Subcutaneous adipose tissue (tissue), 4 donors: ENCODE results near the gene IDI1. TPM values are rescaled to one million over a fixed set of nuclear protein-coding genes. Genes with fewer than 3 reads are reported as not detected.

Experiments
- total RNA-seq, 4 donors: library from RNA; depleted of rRNA; stranded (reverse); fragments of >200 nt; gene quantifications; one replicate each; pipeline ENCODE4 v1.1.0, GENCODE V29; 2016
- TF ChIP-seq, protein P1 (sequence below): fragments of 450-650 bp; IDR thresholded peaks from one replicate; pipeline ENCODE4 v1.5.1; 2016; ENCODE audit warnings: low read depth, mild to moderate bottlenecking, control low read depth, antibody characterized with exemption, moderate library complexity

The IDI1 gene
- total RNA-seq, 4 donors from 2014 or later: 42.7 to 74.5 (median 55.2) TPM

DNA sequence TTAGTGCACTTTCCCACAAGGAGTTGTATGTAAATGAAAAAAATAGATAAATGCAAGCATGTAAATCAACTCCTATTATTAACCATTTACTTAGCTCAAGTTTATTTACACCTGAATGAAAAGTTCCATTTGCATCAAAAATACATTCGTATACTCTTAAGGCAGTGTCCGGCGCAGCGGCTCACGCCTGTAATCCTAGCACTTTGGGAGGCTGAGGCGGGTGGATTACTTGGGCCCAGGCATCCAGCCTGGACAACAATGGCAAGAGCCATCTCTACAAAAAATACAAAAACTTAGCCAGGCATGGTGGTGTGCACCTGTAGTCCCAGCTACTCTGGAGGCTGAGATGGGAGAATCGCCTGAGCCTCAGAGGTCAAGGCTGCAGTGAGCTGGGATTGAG is 19.1 kb downstream of the IDI1 start:
- TF ChIP-seq, protein P1, sequence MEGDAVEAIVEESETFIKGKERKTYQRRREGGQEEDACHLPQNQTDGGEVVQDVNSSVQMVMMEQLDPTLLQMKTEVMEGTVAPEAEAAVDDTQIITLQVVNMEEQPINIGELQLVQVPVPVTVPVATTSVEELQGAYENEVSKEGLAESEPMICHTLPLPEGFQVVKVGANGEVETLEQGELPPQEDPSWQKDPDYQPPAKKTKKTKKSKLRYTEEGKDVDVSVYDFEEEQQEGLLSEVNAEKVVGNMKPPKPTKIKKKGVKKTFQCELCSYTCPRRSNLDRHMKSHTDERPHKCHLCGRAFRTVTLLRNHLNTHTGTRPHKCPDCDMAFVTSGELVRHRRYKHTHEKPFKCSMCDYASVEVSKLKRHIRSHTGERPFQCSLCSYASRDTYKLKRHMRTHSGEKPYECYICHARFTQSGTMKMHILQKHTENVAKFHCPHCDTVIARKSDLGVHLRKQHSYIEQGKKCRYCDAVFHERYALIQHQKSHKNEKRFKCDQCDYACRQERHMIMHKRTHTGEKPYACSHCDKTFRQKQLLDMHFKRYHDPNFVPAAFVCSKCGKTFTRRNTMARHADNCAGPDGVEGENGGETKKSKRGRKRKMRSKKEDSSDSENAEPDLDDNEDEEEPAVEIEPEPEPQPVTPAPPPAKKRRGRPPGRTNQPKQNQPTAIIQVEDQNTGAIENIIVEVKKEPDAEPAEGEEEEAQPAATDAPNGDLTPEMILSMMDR: no peak

DNA sequence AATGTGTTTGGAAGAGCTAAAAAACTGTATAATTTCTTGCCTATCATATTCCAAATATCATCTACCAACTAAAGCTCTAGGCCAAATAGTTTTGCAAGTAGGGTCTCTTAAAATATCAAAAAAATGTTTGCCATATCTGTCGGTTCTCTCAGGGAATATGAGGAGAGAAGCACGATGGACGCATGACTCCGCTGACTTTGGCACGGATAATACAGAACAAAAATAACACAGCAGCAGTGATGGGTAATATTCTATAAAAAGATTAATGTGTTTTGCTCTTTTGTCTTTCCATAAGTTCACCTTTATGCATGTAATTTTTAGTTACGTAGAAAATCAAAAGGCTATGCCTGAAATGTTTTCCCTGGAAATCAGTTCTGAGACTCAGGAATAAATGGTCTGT is 22.3 kb downstream of the IDI1 start:
- TF ChIP-seq, protein P1: no peak

DNA sequence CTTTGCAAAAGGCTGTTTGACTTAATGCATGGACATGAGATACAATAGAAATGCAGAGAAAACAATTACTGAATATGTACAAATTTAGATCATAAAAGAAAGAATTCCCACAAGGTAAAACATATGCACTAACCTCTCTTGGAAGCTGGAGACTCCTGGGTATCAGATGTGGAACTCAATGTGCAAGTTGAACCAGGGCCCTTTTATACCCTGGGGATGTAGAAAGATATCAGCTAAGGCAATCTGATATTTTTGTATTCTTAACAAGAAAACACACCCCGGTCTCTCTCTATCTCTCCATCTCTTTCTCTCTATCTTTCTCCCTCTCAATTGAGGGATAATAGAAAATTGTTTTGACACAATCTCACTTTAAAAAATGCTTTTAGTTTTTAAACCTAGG is 23.2 kb downstream of the IDI1 start, which contains the start of gene IDI2:
TSS of gene IDI2 (minus strand) at position 177 of the 400 bp plus-strand sequence. CDS start 1,136 bp downstream, outside the sequence.
- TF ChIP-seq, protein P1: no peak

DNA sequence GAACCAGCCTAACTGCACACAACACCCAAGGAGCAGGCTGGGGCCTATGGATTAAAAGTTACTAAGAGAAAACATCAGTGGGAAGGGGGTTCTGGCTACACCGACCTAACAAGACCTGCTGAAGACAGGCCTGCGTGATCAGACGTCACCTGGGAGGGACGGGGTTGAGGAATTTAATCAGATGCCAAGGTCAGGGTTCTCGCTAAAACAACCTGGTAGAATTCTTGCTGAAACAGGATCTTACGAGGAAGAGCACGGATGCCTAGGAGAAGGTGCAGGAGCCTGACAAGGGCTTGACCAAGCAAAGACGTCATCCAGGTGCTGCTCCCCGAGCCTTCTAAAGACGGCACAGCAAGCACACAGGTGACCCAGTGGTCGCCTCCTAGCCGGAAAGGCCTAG is 24.8 kb downstream of the IDI1 start:
- TF ChIP-seq, protein P1: no peak

DNA sequence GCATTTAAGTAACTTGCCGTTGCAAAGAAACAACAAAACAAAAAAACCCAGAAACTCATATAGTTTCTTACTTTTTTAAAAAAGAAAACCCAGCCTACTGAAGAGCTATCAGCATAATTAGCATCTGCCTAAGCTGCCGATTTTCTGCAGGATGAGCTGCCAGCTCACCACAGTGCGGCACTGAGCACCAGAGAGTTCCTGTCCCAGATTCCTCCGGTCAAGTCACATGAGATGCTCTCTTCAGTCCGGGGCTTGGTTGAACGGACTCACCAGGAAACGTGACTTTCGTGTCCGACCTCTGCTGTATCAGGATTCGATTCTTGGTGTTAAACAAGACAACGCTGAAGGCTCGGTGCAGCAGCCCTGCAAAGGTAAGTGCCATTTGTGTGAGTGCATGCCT is 26.5 kb downstream of the IDI1 start:
- TF ChIP-seq, protein P1: no peak

DNA sequence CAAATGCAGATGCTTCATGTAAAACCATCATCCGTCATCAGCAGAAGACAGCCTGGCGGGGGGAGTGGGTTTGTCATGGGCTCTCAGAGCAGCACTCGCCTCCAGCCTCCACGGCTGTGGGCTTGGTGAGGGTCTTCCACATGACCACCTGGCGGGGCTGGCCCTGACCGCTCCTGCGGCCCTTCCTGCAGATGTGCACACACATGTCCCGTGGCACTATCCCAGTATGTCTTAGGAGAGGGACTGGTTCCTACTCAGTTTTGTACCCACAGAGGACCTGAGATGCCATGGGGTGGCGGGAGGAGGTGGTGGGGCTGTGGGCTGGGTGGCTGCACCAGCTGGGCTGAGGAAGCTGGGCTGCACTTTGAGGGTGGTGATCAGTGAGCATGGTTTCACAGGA is 28.0 kb downstream of the IDI1 start:
- TF ChIP-seq, protein P1: no peak

DNA sequence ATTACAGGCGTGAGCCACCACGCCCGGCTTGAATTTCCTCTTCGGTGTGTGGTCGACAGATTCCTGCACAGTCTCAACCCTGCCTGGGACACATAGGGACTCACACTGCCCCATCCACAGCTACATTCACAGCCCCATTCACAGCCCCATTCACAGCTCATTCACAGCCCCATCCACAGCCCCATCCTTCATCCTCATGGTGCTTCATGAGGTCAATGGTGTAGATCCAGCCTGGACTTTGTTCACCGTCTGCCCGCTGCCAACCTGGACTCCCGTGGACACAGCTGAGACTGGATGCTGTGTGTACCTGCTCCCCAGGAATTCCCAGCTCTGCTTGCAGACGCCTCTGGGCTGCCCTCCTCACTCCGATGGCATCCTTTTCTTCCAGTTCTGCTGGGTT is 28.5 kb downstream of the IDI1 start:
- TF ChIP-seq, protein P1: no peak
